SK-N-MC (cell line): ENCODE measurements around the gene LOXL1.

ENCODE experiments used
- EZH2 ChIP-seq: fragments of 200-600 bp; sonication (generic); IDR thresholded peaks from one replicate; pipeline ENCODE4 v1.6.1; 2017; ENCODE audit warnings: antibody characterized with exemption
- POLR2AphosphoS5 ChIP-seq: IDR thresholded peaks from 2 replicates; pipeline ENCODE4 v1.6.1; 2012; ENCODE audit warnings: mild to moderate bottlenecking, low read depth, low read length, borderline replicate concordance

GRCh38 chr15:73978896-73979295 lies 52.6 kb downstream of the LOXL1 start:
- no peak for TF ChIP-seq POLR2AphosphoS5
- no peak for TF ChIP-seq EZH2
